ENCODE data around the gene CEP112.
"Not testable (repeated sequence)": the region's sequence is repeated elsewhere in the genome, so short reads cannot be mapped to it uniquely, and the experiment has no call there.

Gene CEP112

GRCh38 chr17:66187718-66188117 is 4.2 kb downstream of the CEP112 start:
- DNase-seq: no peak
- TF ChIP-seq POLR2A (IDR thresholded peaks at IDR 0.05; ENCODE audit: low read length): no peak
- TF ChIP-seq GATA1 (IDR thresholded peaks at IDR 0.05; ENCODE audit: low read depth, low read length): no peak

DNA sequence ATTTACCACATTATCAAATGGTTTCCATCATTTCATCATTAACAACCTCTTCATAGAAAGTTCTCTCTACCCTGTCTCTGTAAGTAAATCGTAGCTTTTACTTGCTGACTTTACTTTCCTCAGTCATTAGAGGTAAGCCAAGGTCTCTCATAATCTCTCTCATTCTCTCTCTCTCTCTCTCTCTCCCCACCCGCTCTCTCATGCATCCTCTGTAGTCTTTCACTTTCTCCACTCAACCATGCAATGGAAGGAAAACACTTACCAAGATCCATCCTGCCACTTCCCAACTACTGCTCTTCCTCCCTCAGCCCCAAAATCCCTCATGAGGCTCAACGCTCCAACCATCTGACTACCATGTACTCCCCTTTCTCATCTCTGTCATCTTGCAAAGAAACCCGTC is 6.1 kb downstream of the CEP112 start:
- no peak for TF ChIP-seq POLR2A (IDR thresholded peaks at IDR 0.05; ENCODE audit: low read length)
- TF ChIP-seq GATA1 (IDR thresholded peaks at IDR 0.05; ENCODE audit: low read depth, low read length): no peak
- no peak for DNase-seq

- no peak for DNase-seq
- TF ChIP-seq GATA1 (IDR thresholded peaks at IDR 0.05; ENCODE audit: low read depth, low read length) (no peak), POLR2A (IDR thresholded peaks at IDR 0.05; ENCODE audit: low read length) (no peak)
Observed at GRCh38 chr17:66184392-66184791, 7.5 kb downstream of the CEP112 start.

DNA sequence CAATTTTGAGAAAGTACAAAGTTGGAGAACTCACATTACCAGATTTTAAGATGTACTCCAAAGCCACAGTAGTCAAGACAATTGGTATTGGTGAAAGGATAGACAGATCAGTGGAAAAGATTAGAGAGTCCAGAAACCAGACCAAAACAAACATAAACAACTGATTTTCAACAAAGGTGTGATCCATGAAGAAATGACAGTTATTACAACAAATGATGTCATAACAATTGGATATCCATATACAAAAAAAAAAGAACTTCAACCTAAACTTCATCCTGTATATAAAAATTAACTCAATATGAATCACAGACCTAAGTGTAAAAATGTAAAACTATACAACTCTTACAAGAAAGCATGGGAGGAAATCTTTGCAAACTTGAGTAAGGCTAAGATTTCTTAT is 8.4 kb downstream of the CEP112 start:
- DNase-seq: no peak
- TF ChIP-seq GATA1 (IDR thresholded peaks at IDR 0.05; ENCODE audit: low read depth, low read length) (no peak), POLR2A (IDR thresholded peaks at IDR 0.05; ENCODE audit: low read length) (no peak)

- TF ChIP-seq GATA1 (IDR thresholded peaks at IDR 0.05; ENCODE audit: low read depth, low read length): no peak
- DNase-seq: no peak
Observed at GRCh38 chr17:66178642-66179041, 13.3 kb downstream of the CEP112 start.

- TF ChIP-seq POLR2A (IDR thresholded peaks at IDR 0.05; ENCODE audit: low read length) (no peak), GATA1 (IDR thresholded peaks at IDR 0.05; ENCODE audit: low read depth, low read length) (no peak)
- DNase-seq: no peak
Observed at GRCh38 chr17:66177048-66177447, 14.9 kb downstream of the CEP112 start.

GRCh38 chr17:66175892-66176291 is 16.0 kb downstream of the CEP112 start:
- no peak for TF ChIP-seq GATA1 (IDR thresholded peaks at IDR 0.05; ENCODE audit: low read depth, low read length)
- no peak for TF ChIP-seq POLR2A (IDR thresholded peaks at IDR 0.05; ENCODE audit: low read length)
- DNase-seq: no peak

DNA sequence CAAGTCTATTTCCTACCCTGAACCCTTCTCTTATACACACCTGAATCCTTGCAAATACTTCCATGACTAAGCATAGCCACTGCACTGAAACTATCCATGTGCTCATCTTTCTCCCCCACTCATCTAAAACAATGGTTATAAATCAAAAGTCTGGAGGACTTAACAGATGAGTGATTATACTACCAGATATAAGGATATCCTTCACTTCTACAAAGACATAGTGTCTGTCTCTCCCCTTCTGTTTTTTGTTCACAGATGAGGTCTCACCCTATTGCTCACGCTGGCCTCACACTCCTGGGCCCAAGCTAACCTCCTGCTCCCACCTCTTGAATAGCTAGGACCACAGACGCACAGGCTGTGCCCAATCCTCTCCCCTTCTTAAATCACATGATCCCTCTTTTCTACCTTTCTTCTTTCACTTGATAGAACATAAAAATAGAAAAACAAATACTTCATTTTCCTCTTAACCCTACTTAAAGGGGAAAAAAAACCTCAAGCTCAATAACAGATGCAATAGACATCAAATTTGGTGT is 19.2 kb downstream of the CEP112 start:
- no peak for DNase-seq
- TF ChIP-seq GATA1 (IDR thresholded peaks at IDR 0.05; ENCODE audit: low read depth, low read length): no peak

- no peak for DNase-seq
- TF ChIP-seq POLR2A (IDR thresholded peaks at IDR 0.05; ENCODE audit: low read length): no peak
- TF ChIP-seq GATA1 (IDR thresholded peaks at IDR 0.05; ENCODE audit: low read depth, low read length): no peak
Observed at GRCh38 chr17:66172144-66172543, 19.8 kb downstream of the CEP112 start.

DNA sequence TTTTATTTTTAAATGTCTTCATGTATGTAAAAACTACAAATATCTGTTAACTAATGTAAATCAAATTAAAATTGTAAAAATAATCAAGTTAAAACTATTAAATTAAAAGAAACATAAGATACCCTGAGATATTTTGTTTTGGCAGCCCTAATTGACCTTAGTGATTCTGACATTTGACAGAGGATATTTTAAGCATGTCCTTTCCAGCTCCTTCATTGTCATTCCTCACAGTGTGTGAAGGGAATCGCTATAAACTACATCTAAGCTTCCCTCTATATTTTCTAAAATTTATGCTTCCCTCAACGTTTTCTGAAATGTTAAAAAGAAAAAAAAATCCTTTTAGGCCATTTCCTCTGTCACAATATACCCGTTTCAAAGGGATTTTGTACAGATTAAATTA is 20.2 kb downstream of the CEP112 start:
- TF ChIP-seq POLR2A (IDR thresholded peaks at IDR 0.05; ENCODE audit: low read length) (no peak), GATA1 (IDR thresholded peaks at IDR 0.05; ENCODE audit: low read depth, low read length) (no peak)
- DNase-seq: no peak

- no peak for TF ChIP-seq POLR2A (IDR thresholded peaks at IDR 0.05; ENCODE audit: low read length)
- TF ChIP-seq GATA1 (IDR thresholded peaks at IDR 0.05; ENCODE audit: low read depth, low read length): no peak
- no peak for DNase-seq
Observed at GRCh38 chr17:66171172-66171571, 20.8 kb downstream of the CEP112 start.

- TF ChIP-seq GATA1 (IDR thresholded peaks at IDR 0.05; ENCODE audit: low read depth, low read length): no peak
- no peak for TF ChIP-seq POLR2A (IDR thresholded peaks at IDR 0.05; ENCODE audit: low read length)
- no peak for DNase-seq
Observed at GRCh38 chr17:66169839-66170238, 22.1 kb downstream of the CEP112 start.

GRCh38 chr17:66167189-66167815 is 24.6 kb downstream of the CEP112 start:
- TF ChIP-seq POLR2A (IDR thresholded peaks at IDR 0.05; ENCODE audit: low read length) (no peak), GATA1 (IDR thresholded peaks at IDR 0.05; ENCODE audit: low read depth, low read length) (no peak)
- no peak for DNase-seq

DNA sequence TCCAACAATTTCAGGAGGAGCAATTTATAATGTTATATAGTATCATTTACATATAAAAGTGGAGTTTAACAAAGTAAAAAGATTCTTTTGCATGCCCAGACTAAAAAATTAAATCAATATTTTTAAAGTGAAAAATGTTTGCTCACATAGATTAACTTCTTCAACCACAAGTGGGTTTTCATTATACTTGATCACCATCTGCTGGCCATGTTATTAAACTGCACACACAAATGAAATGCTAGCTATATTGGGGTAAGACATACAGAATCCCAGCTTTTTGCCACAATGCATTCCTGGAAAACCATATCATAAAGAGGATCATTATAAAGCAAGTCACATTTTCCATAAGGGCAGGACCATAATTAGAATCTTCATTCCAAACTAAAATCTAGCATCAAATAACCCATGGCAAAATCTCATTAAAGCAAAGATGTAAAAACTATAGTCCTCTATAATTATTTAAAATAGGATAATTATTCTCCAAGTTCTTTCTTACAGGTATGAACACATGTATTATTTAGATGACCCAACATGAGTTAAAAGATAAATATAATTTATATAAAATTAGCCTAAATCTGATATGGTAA is 26.3 kb downstream of the CEP112 start:
- DNase-seq: peak; percentile 38 to 64
- no peak for TF ChIP-seq GATA1 (IDR thresholded peaks at IDR 0.05; ENCODE audit: low read depth, low read length)
- no peak for TF ChIP-seq POLR2A (IDR thresholded peaks at IDR 0.05; ENCODE audit: low read length)

- not testable (repeated sequence) for DNase-seq
Observed at GRCh38 chr17:66155055-66155454, 36.9 kb downstream of the CEP112 start.

Measured in erythroblast (primary cell).